IMR-90 (cell line): ENCODE results near the gene DSCAM. TPM values are rescaled to one million over a fixed set of nuclear protein-coding genes. Genes with fewer than 3 reads are reported as not detected.

Experiments used
- ATAC-seq: fragments of 200-7000 bp; cut with Tn5 transposase; 2 replicates; pipeline ENCODE4 v1.9.1; 2020; ENCODE audit warnings: low read depth, mild to moderate bottlenecking, moderate library complexity
- BruUV-seq: library from RNA; stranded (reverse); fragments of 400-500 nt; replicated peaks from 2 replicates; lab custom pipeline; 2021; lab: Mats Ljungman, UMichigan
- CTCF ChIA-PET: fragments of 300-600 bp; formaldehyde crosslinking; extraction: SDS; loops from one replicate; lab custom pipeline; 2021; ENCODE audit warnings: antibody characterized with exemption; lab: Yijun Ruan, JAX
- POLR2A ChIA-PET: fragments of 300-600 bp; sonication (Branson Sonifier 250); formaldehyde crosslinking; loops from one replicate; lab custom pipeline; 2022; ENCODE audit warnings: antibody characterized with exemption; ENCODE audit not compliant: unreplicated experiment; lab: Charles Lee
- DNase-seq: peaks from one replicate; pipeline ENCODE4 v3.0.0; 2013
- H2AFZ ChIP-seq: replicated peaks from 2 replicates; pipeline ENCODE3; 2013; ENCODE audit warnings: low read length, mild to moderate bottlenecking; ENCODE audit not compliant: poor library complexity
- H2AK5ac ChIP-seq: 2 replicates; pipeline ENCODE4 v1.6.1; 2013; ENCODE audit warnings: low read depth, low read length, inconsistent platforms
- H2AK9ac ChIP-seq: replicated peaks from 2 replicates; pipeline ENCODE3; 2013; ENCODE audit warnings: mild to moderate bottlenecking, low read depth, low read length, moderate library complexity; ENCODE audit not compliant: poor library complexity
- H2BK120ac ChIP-seq: 2 replicates; pipeline ENCODE4 v1.6.1; 2013; ENCODE audit warnings: low read depth, low read length, inconsistent platforms
- H2BK15ac ChIP-seq: 3 replicates; pipeline ENCODE4 v1.6.1; 2013; ENCODE audit warnings: low read depth, low read length, inconsistent platforms
- H2BK20ac ChIP-seq: 2 replicates; pipeline ENCODE4 v1.6.1; 2013; ENCODE audit warnings: low read depth, mild to moderate bottlenecking, inconsistent platforms, low read length, moderate library complexity
- H2BK5ac ChIP-seq: 2 replicates; pipeline ENCODE4 v1.6.1; 2013; ENCODE audit warnings: mild to moderate bottlenecking, low read depth, low read length, inconsistent platforms; ENCODE audit not compliant: poor library complexity, severe bottlenecking
- H3K14ac ChIP-seq: replicated peaks from 2 replicates; pipeline ENCODE4 v1.6.1; 2013; ENCODE audit warnings: low read depth, low read length, inconsistent platforms
- H3K18ac ChIP-seq: 2 replicates; pipeline ENCODE4 v1.6.1; 2013; ENCODE audit warnings: low read depth, low read length, control low read depth
- H3K23ac ChIP-seq: 2 replicates; pipeline ENCODE4 v1.6.1; 2013; ENCODE audit warnings: low read depth, low read length, inconsistent platforms
- H3K27ac ChIP-seq: 2 replicates; pipeline ENCODE4 v1.5.1; 2013; ENCODE audit warnings: mild to moderate bottlenecking, control low read depth, low read length; ENCODE audit not compliant: insufficient read depth
- H3K27me3 ChIP-seq: 2 replicates; pipeline ENCODE4 v1.6.1; 2013; ENCODE audit warnings: low read length; ENCODE audit not compliant: control insufficient read depth, insufficient read depth
- H3K36me3 ChIP-seq: 2 replicates; pipeline ENCODE4 v1.6.1; 2013; ENCODE audit warnings: low read length, mixed read lengths; ENCODE audit not compliant: control insufficient read depth, insufficient read depth
- H3K4ac ChIP-seq: 2 replicates; pipeline ENCODE4 v1.6.1; 2013; ENCODE audit warnings: low read depth, low read length, inconsistent platforms
- H3K4me1 ChIP-seq: 2 replicates; pipeline ENCODE4 v1.6.1; 2013; ENCODE audit warnings: low read length, mixed read lengths; ENCODE audit not compliant: control insufficient read depth, insufficient read depth
- H3K4me2 ChIP-seq: 2 replicates; pipeline ENCODE4 v1.6.1; 2013; ENCODE audit warnings: low read depth, mild to moderate bottlenecking, control low read depth, low read length, moderate library complexity
- H3K4me3 ChIP-seq: 2 replicates; pipeline ENCODE4 v1.5.1; 2013; ENCODE audit warnings: low read depth, mild to moderate bottlenecking, control low read depth, low read length, moderate library complexity; ENCODE audit not compliant: insufficient read depth
- H3K56ac ChIP-seq: 2 replicates; pipeline ENCODE4 v1.6.1; 2013; ENCODE audit warnings: low read length, inconsistent platforms; ENCODE audit not compliant: insufficient read depth; ENCODE audit errors: extremely low read depth
- H3K79me1 ChIP-seq, 2 experiments: 2 replicates each; pipeline ENCODE4 v1.6.1; 2013; ENCODE audit warnings: low read length in 2 of 2, inconsistent platforms in 1 of 2, low read depth in 1 of 2
- H3K9ac ChIP-seq: 2 replicates; pipeline ENCODE4 v1.6.1; 2013; ENCODE audit warnings: low read depth, low read length, control low read depth
- H3K9me1 ChIP-seq: 2 replicates; pipeline ENCODE4 v1.6.1; 2013; ENCODE audit warnings: low read length, inconsistent platforms; ENCODE audit not compliant: insufficient read depth
- H3K9me3 ChIP-seq: 2 replicates; pipeline ENCODE4 v1.6.1; 2013; ENCODE audit warnings: low read length; ENCODE audit not compliant: control insufficient read depth, insufficient read depth
- H4K20me1 ChIP-seq: 2 replicates; pipeline ENCODE4 v1.6.1; 2013; ENCODE audit warnings: low read length, inconsistent platforms; ENCODE audit not compliant: insufficient read depth
- H4K5ac ChIP-seq: 2 replicates; pipeline ENCODE4 v1.6.1; 2013; ENCODE audit warnings: mild to moderate bottlenecking, low read depth, low read length, control low read depth
- H4K8ac ChIP-seq, 2 experiments: 2 replicates each; pipeline ENCODE4 v1.6.1; 2013; ENCODE audit warnings: low read depth in 2 of 2, low read length in 2 of 2, control low read depth in 1 of 2, inconsistent platforms in 1 of 2
- H4K91ac ChIP-seq: 2 replicates; pipeline ENCODE4 v1.6.1; 2013; ENCODE audit warnings: low read depth, low read length, inconsistent platforms; ENCODE audit not compliant: insufficient read depth
- BHLHE40 ChIP-seq: fragments of 150-350 bp; IDR thresholded peaks from 2 replicates; pipeline ENCODE4 v1.6.1; 2016; ENCODE audit warnings: mild to moderate bottlenecking, low read depth, low read length
- CEBPB ChIP-seq: IDR thresholded peaks from 2 replicates; pipeline ENCODE4 v1.6.1; 2012; ENCODE audit warnings: low read depth, low read length, improper control_type of control experiment
- CHD1 ChIP-seq: IDR thresholded peaks from 2 replicates; pipeline ENCODE4 v1.6.1; 2012; ENCODE audit warnings: low read depth, low read length, improper control_type of control experiment
- FOS ChIP-seq: fragments of 150-350 bp; IDR thresholded peaks from 2 replicates; pipeline ENCODE4 v1.6.1; 2016; ENCODE audit warnings: low read depth, low read length
- MAFK ChIP-seq: IDR thresholded peaks from 2 replicates; pipeline ENCODE4 v1.6.1; 2012; ENCODE audit warnings: low read depth, low read length, improper control_type of control experiment
- MAZ ChIP-seq: IDR thresholded peaks from 2 replicates; pipeline ENCODE4 v1.6.1; 2012; ENCODE audit warnings: low read depth, mild to moderate bottlenecking, low read length, improper control_type of control experiment, moderate library complexity, borderline replicate concordance
- MXI1 ChIP-seq: IDR thresholded peaks from 2 replicates; pipeline ENCODE4 v1.6.1; 2012; ENCODE audit warnings: low read depth, mild to moderate bottlenecking, low read length, moderate library complexity, borderline replicate concordance
- NFE2L2 ChIP-seq: fragments of 150-350 bp; IDR thresholded peaks from 2 replicates; pipeline ENCODE4 v1.6.1; 2016; ENCODE audit warnings: low read depth, mild to moderate bottlenecking, low read length
- POLR2A ChIP-seq: IDR thresholded peaks from 2 replicates; pipeline ENCODE4 v1.6.1; 2012; ENCODE audit warnings: mild to moderate bottlenecking, low read depth, low read length
- RAD21 ChIP-seq: IDR thresholded peaks from 2 replicates; pipeline ENCODE4 v1.6.1; 2012; ENCODE audit warnings: low read length, improper control_type of control experiment
- RCOR1 ChIP-seq: IDR thresholded peaks from 2 replicates; pipeline ENCODE4 v1.6.1; 2012; ENCODE audit warnings: mild to moderate bottlenecking, low read length, improper control_type of control experiment; ENCODE audit not compliant: insufficient replicate concordance
- RFX5 ChIP-seq: IDR thresholded peaks from 2 replicates; pipeline ENCODE4 v1.8.0; 2012; ENCODE audit warnings: low read depth, mild to moderate bottlenecking, low read length, moderate library complexity
- SMC3 ChIP-seq: fragments of 150-350 bp; IDR thresholded peaks from 2 replicates; pipeline ENCODE4 v1.6.1; 2016; ENCODE audit warnings: low read depth, mild to moderate bottlenecking, antibody characterized with exemption, low read length, moderate library complexity
- WGBS, 2 experiments: methylation state at CpG; one replicate each; pipeline versions ENCODE4 v1.1.5 to v1.1.7; 2013; ENCODE audit warnings: missing lambda C conversion rate in 2 of 2; ENCODE audit not compliant: insufficient read length in 1 of 2; ENCODE audit errors: extremely low coverage in 2 of 2; 5-methylcytosine and 5-hydroxymethylcytosine counted together
- dilution Hi-C: fragments of 300-500 bp; cut with HindIII; formaldehyde crosslinking; loops from one replicate; pipeline ENCODE4 v1.14.3; 2018; ENCODE audit warnings: low sequenced_read_pairs; ENCODE audit not compliant: unreplicated experiment
- in situ Hi-C: fragments of 300-500 bp; cut with MboI; formaldehyde crosslinking; loops from 3 replicates; pipeline ENCODE4 v1.14.3; 2019; ENCODE audit warnings: low sequenced_read_pairs, inconsistent platforms, mixed read lengths
- intact Hi-C: fragments of 100-400 bp; cut with micrococcal nuclease; formaldehyde crosslinking; loops from 2 replicates; pipeline ENCODE4 v1.10.0; 2022
- polyA plus RNA-seq, 3 experiments: library from polyadenylated mRNA; depleted of rRNA; stranded (reverse); fragments of >200 nt; gene quantifications; 2 replicates each; pipeline ENCODE4 v1.2.3, GENCODE V29; 2012; ENCODE audit warnings: low replicate concordance in 1 of 3
- total RNA-seq: library from RNA; depleted of rRNA; stranded (reverse); fragments of >200 nt; gene quantifications from 2 replicates; pipeline ENCODE4 v1.2.3, GENCODE V29; 2012
- TF ChIP-seq, protein P1 (sequence below): conservative IDR thresholded peaks from 2 replicates; pipeline ENCODE4 v1.5.1; 2012; ENCODE audit warnings: mild to moderate bottlenecking, low read depth, low read length, improper control_type of control experiment
- TF ChIP-seq, protein P2 (sequence below): fragments of 150-350 bp; IDR thresholded peaks from 2 replicates; pipeline ENCODE4 v1.6.1; 2016; ENCODE audit warnings: low read depth, mild to moderate bottlenecking, low read length, moderate library complexity, borderline replicate concordance
- TF ChIP-seq, protein P3 (sequence below): fragments of 150-350 bp; IDR thresholded peaks from 2 replicates; pipeline ENCODE4 v1.6.1; 2017; ENCODE audit warnings: mild to moderate bottlenecking, antibody characterized with exemption, low read length, low read depth

Gene DSCAM
- total and polyA plus RNA-seq, 2 of the 4 experiments (the other 2 are of a cell fraction), result under 0.01 to 0.02 TPM

DNA sequence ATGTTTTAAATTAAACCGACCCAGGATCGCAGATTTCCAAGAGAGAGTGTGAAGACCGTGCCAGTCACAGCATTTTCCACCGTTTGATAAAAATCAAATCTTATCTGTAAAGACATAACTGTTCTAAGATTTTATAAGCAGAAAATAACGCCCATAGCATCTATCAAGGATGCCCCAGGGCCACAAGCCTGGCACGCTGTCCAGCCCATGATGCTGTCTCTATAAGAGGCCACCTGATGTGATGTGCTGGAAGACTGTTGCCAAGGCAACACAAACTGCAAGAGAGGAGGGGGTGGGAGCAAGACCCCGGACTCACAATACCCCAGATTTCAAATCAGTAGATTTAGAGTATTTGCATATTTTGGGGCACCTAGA is 116.5 kb downstream of the DSCAM start:
- Histone ChIP-seq H4K8ac (no peak overlapping the region), H3K18ac (no peak overlapping the region), H2AK5ac (no peak overlapping the region), H4K91ac (no peak overlapping the region), H3K36me3 (no peaks in the 10 kb centered on the region), H3K9ac (no peak overlapping the region), H2BK120ac (no peak overlapping the region), H2BK20ac (no peak overlapping the region), H3K23ac (no peak overlapping the region), H3K4ac (no peak overlapping the region), H3K4me2 (no peak overlapping the region), H3K9me1 (no peaks in the 10 kb centered on the region), H3K4me3 (no peak overlapping the region), H3K56ac (no peak overlapping the region), H4K5ac (no peak overlapping the region), H3K4me1 (no peaks in the 10 kb centered on the region), H2BK15ac (no peak overlapping the region), H3K9me3 (peaks cover 11% of the 10 kb centered on the region; the same call in 1 of the 2 replicates), H3K27me3 (no peaks in the 10 kb centered on the region), H3K14ac (no peak overlapping the region), H3K27ac (no peak overlapping the region), H4K20me1 (no peaks in the 10 kb centered on the region), H2AK9ac (no peak overlapping the region), H3K79me1 (no peaks in the 10 kb centered on the region), H2AFZ (no peak overlapping the region), H2BK5ac (no peak overlapping the region)
- no peak for DNase-seq
- dilution Hi-C loops (no loop called here), intact Hi-C loops (no loop called here), in situ Hi-C loops (no loop called here)
- no CpG with 5 or more reads among the region's 7 CpGs for WGBS, 2 experiments
- ATAC-seq, result no peak
- TF ChIP-seq MAZ (no peak), CEBPB (no peak), SMC3 (no peak), RFX5 (no peak), BHLHE40 (no peak), POLR2A (no peak), MAFK (no peak), CHD1 (no peak), NFE2L2 (no peak), RCOR1 (no peak), RAD21 (no peak), MXI1 (no peak), FOS (no peak)
- TF ChIP-seq, protein P1, sequence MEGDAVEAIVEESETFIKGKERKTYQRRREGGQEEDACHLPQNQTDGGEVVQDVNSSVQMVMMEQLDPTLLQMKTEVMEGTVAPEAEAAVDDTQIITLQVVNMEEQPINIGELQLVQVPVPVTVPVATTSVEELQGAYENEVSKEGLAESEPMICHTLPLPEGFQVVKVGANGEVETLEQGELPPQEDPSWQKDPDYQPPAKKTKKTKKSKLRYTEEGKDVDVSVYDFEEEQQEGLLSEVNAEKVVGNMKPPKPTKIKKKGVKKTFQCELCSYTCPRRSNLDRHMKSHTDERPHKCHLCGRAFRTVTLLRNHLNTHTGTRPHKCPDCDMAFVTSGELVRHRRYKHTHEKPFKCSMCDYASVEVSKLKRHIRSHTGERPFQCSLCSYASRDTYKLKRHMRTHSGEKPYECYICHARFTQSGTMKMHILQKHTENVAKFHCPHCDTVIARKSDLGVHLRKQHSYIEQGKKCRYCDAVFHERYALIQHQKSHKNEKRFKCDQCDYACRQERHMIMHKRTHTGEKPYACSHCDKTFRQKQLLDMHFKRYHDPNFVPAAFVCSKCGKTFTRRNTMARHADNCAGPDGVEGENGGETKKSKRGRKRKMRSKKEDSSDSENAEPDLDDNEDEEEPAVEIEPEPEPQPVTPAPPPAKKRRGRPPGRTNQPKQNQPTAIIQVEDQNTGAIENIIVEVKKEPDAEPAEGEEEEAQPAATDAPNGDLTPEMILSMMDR, result no peak
- TF ChIP-seq, protein P2, sequence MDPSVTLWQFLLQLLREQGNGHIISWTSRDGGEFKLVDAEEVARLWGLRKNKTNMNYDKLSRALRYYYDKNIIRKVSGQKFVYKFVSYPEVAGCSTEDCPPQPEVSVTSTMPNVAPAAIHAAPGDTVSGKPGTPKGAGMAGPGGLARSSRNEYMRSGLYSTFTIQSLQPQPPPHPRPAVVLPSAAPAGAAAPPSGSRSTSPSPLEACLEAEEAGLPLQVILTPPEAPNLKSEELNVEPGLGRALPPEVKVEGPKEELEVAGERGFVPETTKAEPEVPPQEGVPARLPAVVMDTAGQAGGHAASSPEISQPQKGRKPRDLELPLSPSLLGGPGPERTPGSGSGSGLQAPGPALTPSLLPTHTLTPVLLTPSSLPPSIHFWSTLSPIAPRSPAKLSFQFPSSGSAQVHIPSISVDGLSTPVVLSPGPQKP, result no peak
- TF ChIP-seq, protein P3, sequence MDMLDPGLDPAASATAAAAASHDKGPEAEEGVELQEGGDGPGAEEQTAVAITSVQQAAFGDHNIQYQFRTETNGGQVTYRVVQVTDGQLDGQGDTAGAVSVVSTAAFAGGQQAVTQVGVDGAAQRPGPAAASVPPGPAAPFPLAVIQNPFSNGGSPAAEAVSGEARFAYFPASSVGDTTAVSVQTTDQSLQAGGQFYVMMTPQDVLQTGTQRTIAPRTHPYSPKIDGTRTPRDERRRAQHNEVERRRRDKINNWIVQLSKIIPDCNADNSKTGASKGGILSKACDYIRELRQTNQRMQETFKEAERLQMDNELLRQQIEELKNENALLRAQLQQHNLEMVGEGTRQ, result no peak
- ChIA-PET CTCF (no interaction called here), POLR2A (no interaction called here)
- BruUV-seq, result no TSS peak
